Activated T-helper 1 cell treated with anti-CD3 and anti-CD28 coated beads, Interleukin-12 subunit alpha, Interleukin-12 subunit beta, Interleukin-2, Interleukin-4 antibody, amounts not matched to agents 30 ng/mL and 10 ng/mL and 1 ng/mL, durations not matched to agents 14 hours and 24 hours and 36 hours (primary cell): ENCODE measurements around the gene MYZAP. TPM values are rescaled to one million over a fixed set of nuclear protein-coding genes. Genes with fewer than 3 reads are reported as not detected.
"Not testable (repeated sequence)": the region's sequence is repeated elsewhere in the genome, so short reads cannot be mapped to it uniquely, and the experiment has no call there.

Source experiments
- DNase-seq: peaks from one replicate; pipeline ENCODE4 v3.0.0; 2021; ENCODE audit warnings: low spot score
- H3K27ac Mint-ChIP-seq: one replicate; pipeline ENCODE4 v1.8.0; 2021; ENCODE audit warnings: mild to moderate bottlenecking, mixed read lengths
- H3K27me3 Mint-ChIP-seq: one replicate; pipeline ENCODE4 v1.8.0; 2022; ENCODE audit warnings: mild to moderate bottlenecking, moderate library complexity, mixed read lengths; ENCODE audit not compliant: insufficient read depth
- H3K36me3 Mint-ChIP-seq: one replicate; pipeline ENCODE4 v1.8.0; 2021; ENCODE audit warnings: low read depth, mixed read lengths
- H3K4me1 Mint-ChIP-seq: one replicate; pipeline ENCODE4 v1.8.0; 2021; ENCODE audit warnings: low read depth, mixed read lengths
- H3K4me3 Mint-ChIP-seq: one replicate; pipeline ENCODE4 v1.8.0; 2021; ENCODE audit warnings: mild to moderate bottlenecking, moderate library complexity, mixed read lengths
- H3K9me3 Mint-ChIP-seq: one replicate; pipeline ENCODE4 v1.8.0; 2021; ENCODE audit warnings: mixed read lengths
- intact Hi-C: fragments of 100-400 bp; cut with micrococcal nuclease; formaldehyde crosslinking; loops from one replicate; pipeline ENCODE4 v1.15.1; 2024
- total RNA-seq: library from RNA; stranded (reverse); gene quantifications from 2 replicates; pipeline ENCODE4 v1.2.3, GENCODE V29; 2022

Gene MYZAP
- total RNA-seq, 1 donor from 2014 or later = not detected

DNA sequence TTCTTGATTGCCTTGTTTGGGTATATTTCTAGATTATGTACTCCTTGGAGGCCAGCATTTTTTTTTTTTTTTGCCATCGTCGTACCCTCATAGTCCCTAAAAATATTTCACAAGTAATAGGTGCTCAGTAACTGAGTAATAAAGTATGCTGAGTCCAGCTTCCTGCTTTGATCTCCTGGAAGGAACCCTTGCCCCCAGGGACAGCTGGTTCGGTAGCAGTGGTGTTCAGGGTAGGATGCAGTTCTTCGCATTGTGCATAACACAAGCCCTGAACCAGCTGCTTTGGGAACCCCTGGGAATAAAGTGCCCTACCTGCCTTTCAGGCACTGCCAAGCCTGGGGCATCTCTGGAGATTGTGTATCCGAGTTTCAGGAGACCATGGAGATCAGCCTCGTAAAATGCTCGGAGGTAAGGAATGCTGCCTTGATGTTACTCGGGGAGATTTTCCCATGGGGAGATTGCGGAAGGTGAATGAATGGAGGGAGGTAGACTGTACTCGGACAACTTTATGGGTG is 7.6 kb downstream of the MYZAP start:
- no peak for DNase-seq
- no peaks in the 10 kb centered on the region for H3K4me1 Mint-ChIP-seq
- H3K27me3 Mint-ChIP-seq = peaks cover 4% of the 10 kb centered on the region
- H3K9me3 Mint-ChIP-seq = no peaks in the 10 kb centered on the region
- H3K4me3 Mint-ChIP-seq = no peak overlapping the region
- intact Hi-C loops = no loop called here
- no peaks in the 10 kb centered on the region for H3K36me3 Mint-ChIP-seq
- H3K27ac Mint-ChIP-seq = no peak overlapping the region

- H3K27ac Mint-ChIP-seq = no peak overlapping the region
- H3K27me3 Mint-ChIP-seq = peaks cover 1% of the 10 kb centered on the region
- no peaks in the 10 kb centered on the region for H3K36me3 Mint-ChIP-seq
- intact Hi-C loops = no loop called here
- DNase-seq = no peak
- H3K4me3 Mint-ChIP-seq = no peak overlapping the region
- H3K9me3 Mint-ChIP-seq = no peaks in the 10 kb centered on the region
- H3K4me1 Mint-ChIP-seq = no peaks in the 10 kb centered on the region
Measured at GRCh38 chr15:57600197-57600596, 8.5 kb downstream of the MYZAP start.

GRCh38 chr15:57604507-57604906 is 12.8 kb downstream of the MYZAP start:
- DNase-seq = no peak
- Mint-ChIP-seq H3K36me3 (no peaks in the 10 kb centered on the region), H3K27ac (no peak overlapping the region), H3K27me3 (no peaks in the 10 kb centered on the region), H3K4me1 (no peaks in the 10 kb centered on the region), H3K9me3 (no peaks in the 10 kb centered on the region), H3K4me3 (no peak overlapping the region)
- intact Hi-C loops = no loop called here

GRCh38 chr15:57605491-57605890 is 13.8 kb downstream of the MYZAP start:
- intact Hi-C loops = no loop called here
- H3K36me3 Mint-ChIP-seq = no peaks in the 10 kb centered on the region

GRCh38 chr15:57606048-57606447 is 14.3 kb downstream of the MYZAP start:
- H3K9me3 Mint-ChIP-seq = no peaks in the 10 kb centered on the region
- no peaks in the 10 kb centered on the region for H3K36me3 Mint-ChIP-seq
- H3K27me3 Mint-ChIP-seq = no peaks in the 10 kb centered on the region
- intact Hi-C loops = no loop called here
- DNase-seq = no peak
- H3K4me3 Mint-ChIP-seq = no peak overlapping the region
- no peaks in the 10 kb centered on the region for H3K4me1 Mint-ChIP-seq
- no peak overlapping the region for H3K27ac Mint-ChIP-seq

More at GRCh38 chr15:57605491-57605890, 13.8 kb downstream of the MYZAP start:
- H3K27me3 Mint-ChIP-seq = no peaks in the 10 kb centered on the region
- no peaks in the 10 kb centered on the region for H3K9me3 Mint-ChIP-seq
- no peak overlapping the region for H3K27ac Mint-ChIP-seq
- H3K4me3 Mint-ChIP-seq = no peak overlapping the region
- no peak for DNase-seq
- no peaks in the 10 kb centered on the region for H3K4me1 Mint-ChIP-seq

DNA sequence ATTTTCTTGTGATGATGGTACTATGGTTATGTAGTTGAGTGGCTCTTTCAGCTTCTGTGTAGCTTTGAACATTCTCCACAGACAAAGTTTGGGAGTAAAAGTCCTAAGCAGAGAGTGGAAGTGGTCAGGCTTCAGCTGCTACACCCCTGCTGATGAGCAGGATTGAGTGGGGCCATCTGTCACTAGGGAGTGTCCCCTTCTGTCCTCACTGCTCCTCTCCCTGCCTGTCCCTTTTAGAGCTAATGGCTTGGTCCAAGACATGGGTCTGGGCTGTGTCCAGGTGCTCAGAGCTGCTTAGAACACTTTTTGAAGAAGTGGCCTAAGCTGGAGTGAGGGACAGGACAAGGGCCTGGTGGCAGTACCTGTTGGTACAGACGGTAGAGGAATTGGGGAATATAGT is 15.1 kb downstream of the MYZAP start:
- intact Hi-C loops = no loop called here
- no peaks in the 10 kb centered on the region for H3K27me3 Mint-ChIP-seq

GRCh38 chr15:57607570-57608000 is 15.9 kb downstream of the MYZAP start:
- Mint-ChIP-seq H3K27me3 (no peaks in the 10 kb centered on the region), H3K4me3 (no peak overlapping the region), H3K27ac (no peak overlapping the region), H3K4me1 (no peaks in the 10 kb centered on the region), H3K36me3 (no peaks in the 10 kb centered on the region), H3K9me3 (no peaks in the 10 kb centered on the region)
- DNase-seq = no peak
- intact Hi-C loops = no loop called here

More for the DNA sequence above, 15.1 kb downstream of the MYZAP start:
- no peak overlapping the region for H3K27ac Mint-ChIP-seq
- H3K4me1 Mint-ChIP-seq = no peaks in the 10 kb centered on the region
- H3K36me3 Mint-ChIP-seq = no peaks in the 10 kb centered on the region
- H3K9me3 Mint-ChIP-seq = no peaks in the 10 kb centered on the region
- DNase-seq = no peak
- no peak overlapping the region for H3K4me3 Mint-ChIP-seq

DNA sequence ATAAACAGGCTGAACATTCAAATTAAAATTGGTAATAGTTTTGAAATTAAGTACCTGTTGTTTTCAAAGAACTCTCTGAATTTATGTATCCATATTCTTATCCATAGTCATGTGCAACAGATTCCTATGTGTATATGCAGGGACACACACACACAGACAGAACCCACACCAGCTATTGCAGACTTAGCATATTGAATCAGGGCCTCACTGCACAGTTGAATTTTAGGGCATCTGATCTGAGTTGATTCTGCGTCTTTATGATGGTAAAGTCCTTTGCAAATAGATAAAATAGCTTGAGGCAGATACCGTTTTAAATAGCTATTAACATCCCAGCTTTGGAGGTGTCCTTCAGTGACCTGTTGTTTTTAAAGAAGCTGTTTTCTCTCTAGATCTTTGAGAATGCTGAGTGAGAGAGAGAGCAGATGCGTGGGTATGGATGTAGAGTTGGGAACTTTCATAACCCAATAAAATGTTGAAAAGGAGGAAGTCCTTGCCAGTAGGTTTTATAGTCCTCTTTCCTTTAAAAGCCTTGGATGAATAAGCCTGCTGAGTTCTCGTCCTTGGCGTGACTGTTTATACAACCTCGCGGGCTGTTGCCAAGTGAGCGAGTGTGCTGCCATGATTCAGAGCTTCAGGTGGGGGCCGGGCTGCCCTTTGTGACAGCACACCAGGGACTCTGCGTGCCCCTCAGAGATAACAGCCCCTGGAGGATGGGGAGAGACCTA is 18.3 kb downstream of the MYZAP start:
- intact Hi-C loops = no loop called here
- Mint-ChIP-seq H3K4me1 (no peaks in the 10 kb centered on the region), H3K9me3 (no peaks in the 10 kb centered on the region), H3K27ac (no peak overlapping the region), H3K27me3 (no peaks in the 10 kb centered on the region), H3K4me3 (no peak overlapping the region), H3K36me3 (no peaks in the 10 kb centered on the region)
- DNase-seq = no peak

GRCh38 chr15:57611123-57611522 is 19.4 kb downstream of the MYZAP start:
- no peaks in the 10 kb centered on the region for H3K9me3 Mint-ChIP-seq
- DNase-seq = no peak
- no peak overlapping the region for H3K27ac Mint-ChIP-seq
- H3K27me3 Mint-ChIP-seq = no peaks in the 10 kb centered on the region
- H3K36me3 Mint-ChIP-seq = no peaks in the 10 kb centered on the region
- intact Hi-C loops = no loop called here
- H3K4me1 Mint-ChIP-seq = no peaks in the 10 kb centered on the region
- H3K4me3 Mint-ChIP-seq = no peak overlapping the region

GRCh38 chr15:57611938-57612337 is 20.2 kb downstream of the MYZAP start:
- DNase-seq = no peak
- Mint-ChIP-seq H3K27ac (no peak overlapping the region), H3K36me3 (no peaks in the 10 kb centered on the region), H3K27me3 (no peaks in the 10 kb centered on the region), H3K4me3 (no peak overlapping the region), H3K4me1 (no peaks in the 10 kb centered on the region), H3K9me3 (no peaks in the 10 kb centered on the region)
- intact Hi-C loops = no loop called here

DNA sequence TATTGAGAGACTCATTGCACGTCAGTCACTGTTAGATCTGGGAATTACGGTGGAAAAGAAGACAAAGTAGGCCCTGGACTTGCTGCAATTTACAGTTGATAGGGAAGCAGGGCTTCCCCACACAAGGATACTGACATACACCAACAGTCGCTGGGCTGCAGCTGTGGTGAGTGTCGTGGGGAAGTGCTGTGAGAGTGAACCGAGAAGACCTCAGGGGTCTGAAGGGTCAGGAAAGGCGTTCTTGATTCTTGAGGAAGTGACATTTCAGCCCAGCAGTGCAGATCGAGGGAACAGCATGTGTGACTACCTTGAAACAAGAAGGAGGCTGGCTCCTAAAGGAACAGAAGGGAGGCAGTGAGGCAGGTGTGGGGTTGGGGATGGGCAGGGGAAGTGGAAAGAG is 22.5 kb downstream of the MYZAP start:
- Mint-ChIP-seq H3K4me3 (no peak overlapping the region), H3K27ac (no peak overlapping the region), H3K36me3 (no peaks in the 10 kb centered on the region), H3K4me1 (no peaks in the 10 kb centered on the region), H3K9me3 (no peaks in the 10 kb centered on the region), H3K27me3 (no peaks in the 10 kb centered on the region)
- intact Hi-C loops = no loop called here
- no peak for DNase-seq

GRCh38 chr15:57615951-57616496 is 24.3 kb downstream of the MYZAP start:
- intact Hi-C loops, DNase-seq, H3K27me3 Mint-ChIP-seq, H3K4me3 Mint-ChIP-seq, H3K9me3 Mint-ChIP-seq, H3K36me3 Mint-ChIP-seq, H3K27ac Mint-ChIP-seq, H3K4me1 Mint-ChIP-seq: not testable (repeated sequence)

DNA sequence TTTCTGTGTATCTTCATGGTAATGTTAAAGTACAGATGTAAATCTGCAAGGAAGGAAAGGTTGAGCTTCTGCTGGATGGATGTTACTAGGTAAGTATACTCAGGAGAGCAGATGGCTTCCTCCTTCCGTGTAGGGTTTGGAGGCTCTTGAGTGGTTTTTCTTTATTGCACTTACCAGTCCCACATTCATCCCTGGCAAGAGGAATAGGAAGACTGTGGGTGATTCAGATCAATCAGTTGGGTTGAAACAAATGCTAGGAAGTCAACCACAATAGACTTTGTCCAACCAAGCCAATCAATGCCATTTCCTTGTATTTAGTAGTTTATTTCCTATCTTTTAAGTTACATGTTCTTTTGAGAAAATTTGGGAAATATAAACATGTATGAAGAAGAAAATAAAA is 26.6 kb downstream of the MYZAP start:
- H3K4me1 Mint-ChIP-seq = no peaks in the 10 kb centered on the region
- no peak overlapping the region for H3K4me3 Mint-ChIP-seq
- no peak overlapping the region for H3K27ac Mint-ChIP-seq
- DNase-seq = no peak
- H3K27me3 Mint-ChIP-seq = peaks cover 6% of the 10 kb centered on the region
- no peaks in the 10 kb centered on the region for H3K36me3 Mint-ChIP-seq
- no peaks in the 10 kb centered on the region for H3K9me3 Mint-ChIP-seq
- intact Hi-C loops = no loop called here
